KMS-11 (cell line): ENCODE data around the gene BRICD5.

Experiments used
- H2AFZ ChIP-seq: fragments of 200-600 bp; sonication (generic); 2 replicates; pipeline ENCODE4 v1.6.1; 2016; ENCODE audit warnings: antibody characterized with exemption, mixed run types, low read depth
- H3K27ac ChIP-seq: fragments of 200-600 bp; sonication (generic); 2 replicates; pipeline ENCODE4 v1.6.1; 2016; ENCODE audit warnings: mild to moderate bottlenecking, mixed run types
- H3K27me3 ChIP-seq: fragments of 200-600 bp; sonication (generic); 2 replicates; pipeline ENCODE4 v1.6.1; 2017; ENCODE audit warnings: mild to moderate bottlenecking, low read depth, mixed run types, moderate library complexity; ENCODE audit not compliant: insufficient read depth
- H3K36me3 ChIP-seq: fragments of 200-600 bp; sonication (generic); 2 replicates; pipeline ENCODE4 v1.6.1; 2017; ENCODE audit warnings: mild to moderate bottlenecking, mixed run types; ENCODE audit not compliant: insufficient read depth
- H3K4me1 ChIP-seq: fragments of 200-600 bp; sonication (generic); 2 replicates; pipeline ENCODE4 v1.6.1; 2016; ENCODE audit warnings: mild to moderate bottlenecking, low read depth, mixed run types; ENCODE audit not compliant: poor library complexity, severe bottlenecking
- H3K4me2 ChIP-seq: fragments of 200-600 bp; sonication (generic); 2 replicates; pipeline ENCODE4 v1.7.0; 2016; ENCODE audit warnings: mild to moderate bottlenecking, mixed run types
- H3K4me3 ChIP-seq: fragments of 200-600 bp; sonication (generic); IDR thresholded peaks from 2 replicates; pipeline ENCODE4 v1.6.1; 2017; ENCODE audit warnings: low read depth, low read length, mixed read lengths; ENCODE audit not compliant: insufficient read depth
- H3K79me2 ChIP-seq: fragments of 200-600 bp; sonication (generic); 2 replicates; pipeline ENCODE4 v1.6.1; 2016; ENCODE audit warnings: low read depth, mixed run types; ENCODE audit not compliant: insufficient read depth
- H3K9ac ChIP-seq: fragments of 200-600 bp; sonication (generic); 2 replicates; pipeline ENCODE4 v1.6.1; 2016; ENCODE audit warnings: mild to moderate bottlenecking, mixed run types
- H4K20me1 ChIP-seq: fragments of 200-600 bp; sonication (generic); 2 replicates; pipeline ENCODE4 v1.6.1; 2016; ENCODE audit warnings: mild to moderate bottlenecking, mixed run types; ENCODE audit not compliant: insufficient read depth
- CTCF ChIP-seq: fragments of 200-600 bp; sonication (generic); conservative IDR thresholded peaks from 2 replicates; pipeline ENCODE4 v1.6.1; 2017; ENCODE audit warnings: low read depth, mild to moderate bottlenecking, antibody characterized with exemption, low read length, moderate library complexity, mixed read lengths

The BRICD5 gene

DNA sequence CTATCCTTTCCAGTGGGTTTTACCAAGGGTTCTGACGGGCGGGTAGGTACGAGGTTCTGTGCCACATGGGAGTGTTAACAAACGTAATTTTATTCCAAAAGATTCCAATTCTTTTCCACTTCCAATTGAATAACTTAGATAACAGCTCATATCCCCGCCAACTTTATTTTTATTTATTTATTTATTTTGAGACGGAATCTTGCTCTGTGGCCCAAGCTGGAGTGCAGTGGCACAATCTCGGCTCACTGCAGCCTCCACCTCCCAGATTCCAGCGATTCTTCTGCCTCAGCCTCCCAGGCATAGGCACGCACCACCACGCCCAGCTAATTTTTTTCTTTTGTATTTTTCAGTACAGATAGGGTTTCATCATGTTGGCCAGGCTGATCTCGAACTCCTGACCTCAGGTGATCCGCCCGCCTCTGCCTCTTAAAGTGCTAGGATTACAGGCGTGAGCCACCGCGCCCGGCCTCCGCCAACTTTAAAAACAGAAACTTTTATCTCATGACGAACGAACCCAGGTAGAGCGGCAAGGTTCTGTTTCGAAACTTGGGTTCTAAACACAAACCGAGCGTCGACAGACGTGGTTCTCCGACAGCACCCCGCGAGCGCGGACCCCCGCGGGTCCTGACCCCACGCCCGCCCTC lies 40.1 kb upstream of the BRICD5 start:
- Histone ChIP-seq H3K4me2 (peak overlapping the region; percentile 55), H3K27ac (peak overlapping the region; percentile 88), H3K79me2 (peaks cover 33% of the 10 kb centered on the region), H4K20me1 (no peaks in the 10 kb centered on the region), H3K36me3 (peaks cover 15% of the 10 kb centered on the region; the same call in 1 of the 2 replicates), H3K4me3 (no peak overlapping the region), H2AFZ (peak overlapping the region; percentile 62), H3K27me3 (no peaks in the 10 kb centered on the region), H3K4me1 (peaks cover 29% of the 10 kb centered on the region), H3K9ac (peak overlapping the region; percentile 74)
- no peak for TF ChIP-seq CTCF

DNA sequence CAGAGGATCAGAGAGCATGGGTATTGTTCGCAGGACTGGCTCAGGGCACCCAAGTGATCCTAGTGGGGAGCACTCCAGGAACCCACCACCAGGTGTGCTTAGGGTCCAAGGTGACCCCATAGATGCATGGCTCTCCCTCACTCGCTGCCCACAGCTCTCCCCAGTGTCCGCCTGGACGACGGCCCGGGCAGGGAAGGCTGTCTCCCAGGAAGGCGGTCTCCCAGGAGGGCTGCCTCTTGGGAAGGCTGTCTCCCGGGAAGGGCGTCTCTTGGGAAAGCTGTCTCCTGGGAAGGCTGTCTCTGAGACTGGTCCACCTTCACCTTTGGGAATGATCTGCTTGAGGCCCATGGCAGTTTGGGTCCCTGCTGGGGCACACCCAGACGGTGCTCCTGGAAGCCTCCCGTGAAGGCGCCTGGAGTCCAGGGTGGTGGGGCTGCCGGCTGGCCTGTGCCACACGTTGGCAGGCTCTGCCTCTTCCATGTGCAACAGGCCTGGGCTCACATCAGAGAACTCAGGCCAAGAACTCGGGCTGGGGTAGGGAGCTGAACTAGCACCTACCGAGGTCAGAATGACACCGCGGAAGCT lies 35.7 kb upstream of the BRICD5 start:
- no peak for TF ChIP-seq CTCF
- Histone ChIP-seq H3K79me2 (peaks cover 33% of the 10 kb centered on the region), H3K4me2 (no peak overlapping the region), H4K20me1 (no peaks in the 10 kb centered on the region), H3K36me3 (peaks cover 7% of the 10 kb centered on the region; the same call in 1 of the 2 replicates), H2AFZ (no peak overlapping the region), H3K4me1 (peaks cover 13% of the 10 kb centered on the region), H3K27ac (no peak overlapping the region), H3K4me3 (no peak overlapping the region), H3K27me3 (no peaks in the 10 kb centered on the region), H3K9ac (no peak overlapping the region)

GRCh38 chr16:2244926-2245795 lies 34.5 kb upstream of the BRICD5 start:
- Histone ChIP-seq H2AFZ (no peak overlapping the region), H3K4me1 (peaks cover 12% of the 10 kb centered on the region), H3K27me3 (no peaks in the 10 kb centered on the region), H3K79me2 (peaks cover 26% of the 10 kb centered on the region), H3K27ac (no peak overlapping the region), H3K4me2 (no peak overlapping the region), H3K9ac (no peak overlapping the region), H3K36me3 (peaks cover 7% of the 10 kb centered on the region; the same call in 1 of the 2 replicates), H4K20me1 (no peaks in the 10 kb centered on the region), H3K4me3 (no peak overlapping the region)
- TF ChIP-seq CTCF: no peak

GRCh38 chr16:2244301-2244700 lies 33.6 kb upstream of the BRICD5 start:
- H3K4me3 ChIP-seq: no peak overlapping the region
- H3K9ac ChIP-seq: no peak overlapping the region
- H3K4me2 ChIP-seq: no peak overlapping the region
- H3K36me3 ChIP-seq: peaks cover 7% of the 10 kb centered on the region; the same call in 1 of the 2 replicates
- no peak for TF ChIP-seq CTCF
- no peaks in the 10 kb centered on the region for H3K27me3 ChIP-seq
- peaks cover 17% of the 10 kb centered on the region; the same call in 1 of the 2 replicates for H3K79me2 ChIP-seq
- peaks cover 3% of the 10 kb centered on the region for H3K4me1 ChIP-seq
- no peak overlapping the region for H3K27ac ChIP-seq
- H4K20me1 ChIP-seq: no peaks in the 10 kb centered on the region
- H2AFZ ChIP-seq: no peak overlapping the region
